Measurements from ENCODE around the gene RFNG.

DNA sequence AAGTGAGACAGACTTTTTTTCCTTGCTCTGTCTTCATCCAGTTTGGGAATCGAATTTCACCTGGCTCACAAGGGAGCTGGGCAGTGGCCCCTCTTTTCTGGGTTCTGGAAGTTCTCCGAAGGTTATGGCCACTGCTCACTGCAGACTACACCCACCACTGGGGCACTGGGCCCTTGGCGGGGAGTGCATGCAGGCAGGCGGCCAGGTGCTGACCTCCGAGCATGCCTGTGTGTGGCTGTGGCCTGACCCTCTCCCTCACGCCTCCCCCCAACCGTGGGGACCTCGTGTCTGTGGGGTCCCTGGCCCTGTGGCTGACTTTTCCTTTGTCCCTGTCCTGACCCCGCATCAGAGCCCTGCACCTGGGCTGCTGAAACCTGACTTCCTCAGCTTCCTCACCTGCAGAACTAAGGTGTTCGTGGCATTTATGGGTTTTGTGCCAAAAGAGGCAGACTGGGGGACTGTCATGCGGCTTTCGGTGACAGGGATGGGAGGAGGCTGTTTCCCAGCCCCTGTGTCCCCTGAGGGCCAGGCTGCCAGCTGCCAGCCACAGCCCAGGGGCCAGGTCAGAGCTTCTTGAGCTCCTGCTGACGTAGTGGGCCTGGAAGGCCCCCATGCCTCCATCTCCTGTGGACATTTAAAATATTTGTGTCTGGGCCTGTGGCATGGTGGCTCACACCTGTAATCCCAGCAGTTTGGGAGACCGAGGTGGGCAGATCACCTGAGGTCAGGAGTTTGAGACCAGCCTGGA, 52.7 kb downstream of the RFNG start:
- TF ChIP-seq CTCF (IDR thresholded peaks at IDR 0.05) (no peak), POLR2A (IDR thresholded peaks at IDR 0.05) (no peak)

Measured in vagina (tissue), 2 donors.